ENCODE results near the gene GDF10. TPM values are rescaled to one million over a fixed set of nuclear protein-coding genes. Genes with fewer than 3 reads are reported as not detected.

The GDF10 gene
- total RNA-seq, 4 donors from 2014 or later: 0.29 to 12.6 (median 0.57) TPM

DNA sequence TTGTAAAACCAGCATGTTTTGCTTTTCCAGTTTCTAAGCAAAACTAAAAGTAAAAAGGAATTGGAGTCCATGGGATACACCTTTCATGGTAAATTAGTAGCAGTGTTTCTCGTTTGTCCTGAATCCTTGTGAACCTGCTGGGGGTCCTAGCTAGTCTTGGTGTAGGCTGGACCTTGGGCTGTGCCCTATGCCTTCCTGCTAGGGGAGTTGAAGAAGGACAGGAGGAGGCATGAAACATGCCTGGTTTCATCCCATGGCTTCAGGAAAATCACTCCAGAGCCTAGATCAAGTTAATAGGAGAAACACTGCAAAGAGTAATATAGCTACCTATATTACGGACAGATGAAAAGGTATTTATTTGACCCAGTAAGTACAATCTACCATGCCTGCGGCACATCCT, 41.1 kb upstream of the GDF10 start:
- Histone ChIP-seq H3K27me3 (peaks cover 0 to 24% (median 0%) of the 10 kb centered on the region in 4 donors), H3K4me3 (no peak overlapping the region), H3K9me3 (no peaks in the 10 kb centered on the region), H3K4me1 (no peaks in the 10 kb centered on the region), H3K27ac (no peak overlapping the region), H3K36me3 (no peaks in the 10 kb centered on the region)
- no peak for DNase-seq
- intact Hi-C loops (cut with DNase I): no loop called here
- 88 to 94% methylated on average over 3 of the region's 3 CpGs for whole genome bisulfite sequencing, 2 donors
- no peak for TF ChIP-seq POLR2A (IDR thresholded peaks at IDR 0.05)
- TF ChIP-seq, protein P1, sequence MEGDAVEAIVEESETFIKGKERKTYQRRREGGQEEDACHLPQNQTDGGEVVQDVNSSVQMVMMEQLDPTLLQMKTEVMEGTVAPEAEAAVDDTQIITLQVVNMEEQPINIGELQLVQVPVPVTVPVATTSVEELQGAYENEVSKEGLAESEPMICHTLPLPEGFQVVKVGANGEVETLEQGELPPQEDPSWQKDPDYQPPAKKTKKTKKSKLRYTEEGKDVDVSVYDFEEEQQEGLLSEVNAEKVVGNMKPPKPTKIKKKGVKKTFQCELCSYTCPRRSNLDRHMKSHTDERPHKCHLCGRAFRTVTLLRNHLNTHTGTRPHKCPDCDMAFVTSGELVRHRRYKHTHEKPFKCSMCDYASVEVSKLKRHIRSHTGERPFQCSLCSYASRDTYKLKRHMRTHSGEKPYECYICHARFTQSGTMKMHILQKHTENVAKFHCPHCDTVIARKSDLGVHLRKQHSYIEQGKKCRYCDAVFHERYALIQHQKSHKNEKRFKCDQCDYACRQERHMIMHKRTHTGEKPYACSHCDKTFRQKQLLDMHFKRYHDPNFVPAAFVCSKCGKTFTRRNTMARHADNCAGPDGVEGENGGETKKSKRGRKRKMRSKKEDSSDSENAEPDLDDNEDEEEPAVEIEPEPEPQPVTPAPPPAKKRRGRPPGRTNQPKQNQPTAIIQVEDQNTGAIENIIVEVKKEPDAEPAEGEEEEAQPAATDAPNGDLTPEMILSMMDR (IDR thresholded peaks at IDR 0.05): no peak

DNA sequence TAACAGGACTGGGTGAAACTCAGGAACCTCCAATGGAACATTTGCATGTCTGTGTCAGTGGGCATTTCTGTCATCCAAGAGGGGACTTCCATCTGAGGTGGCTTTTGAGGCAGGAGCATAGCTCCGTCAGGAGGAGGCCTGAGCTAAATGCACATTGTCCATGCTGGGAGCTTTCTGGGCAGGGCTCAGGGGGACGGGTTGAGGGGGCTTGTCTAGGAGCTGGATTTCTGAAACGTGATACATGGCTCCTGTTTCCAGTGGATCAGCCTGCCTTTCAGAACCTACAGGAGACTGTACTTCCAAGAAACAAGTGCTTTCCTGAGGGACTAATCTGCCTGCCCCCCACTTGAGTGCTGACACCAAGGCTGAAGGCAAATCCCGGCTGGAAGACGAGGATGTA, 40.5 kb upstream of the GDF10 start:
- intact Hi-C loops (cut with DNase I): no loop called here
- WGBS, 2 donors: 70 to 74% methylated on average over 4 to 5 of the region's 5 CpGs
- peaks cover 0 to 27% (median 0%) of the 10 kb centered on the region in 4 donors for H3K27me3 ChIP-seq
- H3K4me3 ChIP-seq: no peak overlapping the region
- H3K36me3 ChIP-seq: no peaks in the 10 kb centered on the region
- no peak for TF ChIP-seq POLR2A (IDR thresholded peaks at IDR 0.05)
- TF ChIP-seq, protein P1 (IDR thresholded peaks at IDR 0.05): no peak
- H3K4me1 ChIP-seq: no peaks in the 10 kb centered on the region
- no peak for DNase-seq
- no peaks in the 10 kb centered on the region for H3K9me3 ChIP-seq
- no peak overlapping the region for H3K27ac ChIP-seq

DNA sequence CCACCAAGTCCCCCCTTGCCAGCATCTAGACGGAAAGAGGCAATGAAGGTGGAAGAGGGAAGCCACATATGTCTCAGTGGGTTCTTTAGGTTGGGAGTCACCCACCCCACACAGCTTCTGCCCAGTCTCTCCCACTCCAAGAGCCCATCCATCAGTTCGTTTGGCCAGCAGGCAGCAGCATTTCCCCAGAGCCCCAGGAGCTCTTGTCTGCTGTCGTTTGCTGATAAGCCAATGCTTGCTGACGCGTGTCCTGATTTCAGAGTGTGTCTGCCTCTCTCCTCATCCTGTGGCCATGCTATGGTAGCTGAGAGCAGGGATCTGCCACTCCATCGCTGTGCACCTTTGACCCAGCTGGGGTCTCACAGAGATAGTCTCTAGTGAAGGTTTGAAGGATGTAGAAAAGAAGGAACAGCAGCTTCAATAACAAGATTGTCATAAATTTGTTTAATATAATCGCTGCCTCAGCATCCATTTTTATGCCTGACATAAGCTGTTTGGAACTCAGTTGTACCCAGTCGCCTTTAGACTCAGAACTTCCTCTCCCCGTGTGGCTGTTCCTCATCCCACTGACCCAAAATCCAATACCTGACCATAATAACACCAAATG, 39.4 kb upstream of the GDF10 start:
- H3K4me3 ChIP-seq: no peak overlapping the region
- no peaks in the 10 kb centered on the region for H3K36me3 ChIP-seq
- no peaks in the 10 kb centered on the region for H3K9me3 ChIP-seq
- H3K27ac ChIP-seq: no peak overlapping the region
- intact Hi-C loops (cut with DNase I): no loop called here
- DNase-seq: no peak
- H3K27me3 ChIP-seq: peaks cover 0 to 30% (median 0%) of the 10 kb centered on the region in 4 donors
- TF ChIP-seq POLR2A (IDR thresholded peaks at IDR 0.05): no peak
- TF ChIP-seq, protein P1 (IDR thresholded peaks at IDR 0.05): no peak
- WGBS, 2 donors: 57 to 58% methylated on average over 8 to 9 of the region's 9 CpGs
- no peaks in the 10 kb centered on the region for H3K4me1 ChIP-seq

DNA sequence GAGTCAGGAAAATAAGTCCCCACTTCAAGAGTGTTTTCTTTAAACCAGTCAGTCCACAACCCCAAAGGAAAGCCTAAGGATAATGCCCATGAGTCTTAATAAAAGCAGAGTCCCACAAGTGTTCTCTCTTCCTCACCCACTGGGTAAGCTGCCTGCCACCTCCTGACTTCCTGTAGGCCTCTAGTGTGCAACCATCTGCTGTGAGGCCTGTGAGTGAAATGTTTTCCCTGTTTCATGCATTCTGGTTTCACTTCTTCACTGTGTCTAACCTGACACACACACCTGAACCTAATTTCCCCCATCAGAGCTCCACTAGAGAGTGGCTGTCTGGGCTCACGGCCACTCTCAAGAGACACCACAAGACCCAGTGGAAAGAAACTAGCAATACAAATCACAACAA, 38.9 kb upstream of the GDF10 start:
- Histone ChIP-seq H3K4me3 (no peak overlapping the region), H3K27ac (no peak overlapping the region), H3K36me3 (no peaks in the 10 kb centered on the region), H3K9me3 (no peaks in the 10 kb centered on the region), H3K4me1 (no peaks in the 10 kb centered on the region), H3K27me3 (peaks cover 0 to 30% (median 0%) of the 10 kb centered on the region in 4 donors)
- no peak for DNase-seq
- no peak for TF ChIP-seq POLR2A (IDR thresholded peaks at IDR 0.05)
- TF ChIP-seq, protein P1 (IDR thresholded peaks at IDR 0.05): no peak
- 57 to 100% methylated on average over 1 of the region's 1 CpG for WGBS, 2 donors
- intact Hi-C loops (cut with DNase I): no loop called here

DNA sequence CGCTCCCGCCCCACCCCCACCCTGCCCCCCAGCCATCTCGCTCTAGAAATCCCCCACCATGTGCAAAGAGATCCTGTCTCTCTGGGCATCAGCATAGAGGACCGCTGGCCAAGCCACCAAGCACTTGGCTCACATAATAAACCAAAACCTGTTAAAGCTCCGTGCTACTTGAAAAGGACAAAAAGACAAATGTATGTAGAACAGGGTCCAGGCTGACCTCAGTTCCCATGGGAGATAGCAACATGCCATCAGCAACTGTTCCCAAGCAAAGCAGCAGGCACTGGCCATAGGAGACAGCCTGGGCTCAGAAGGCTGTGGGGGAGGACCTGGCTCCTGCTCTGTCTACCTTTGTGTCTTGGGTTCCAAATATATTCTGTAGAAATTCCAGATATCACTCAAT, 38.4 kb upstream of the GDF10 start:
- no peak overlapping the region for H3K27ac ChIP-seq
- H3K27me3 ChIP-seq: peaks cover 0 to 30% (median 0%) of the 10 kb centered on the region in 4 donors
- no peak overlapping the region for H3K4me3 ChIP-seq
- no peak for DNase-seq
- WGBS, 2 donors: 57 to 65% methylated on average over 1 to 4 of the region's 5 CpGs
- TF ChIP-seq, protein P1 (IDR thresholded peaks at IDR 0.05): no peak
- no peak for TF ChIP-seq POLR2A (IDR thresholded peaks at IDR 0.05)
- H3K36me3 ChIP-seq: no peaks in the 10 kb centered on the region
- H3K9me3 ChIP-seq: no peaks in the 10 kb centered on the region
- H3K4me1 ChIP-seq: no peaks in the 10 kb centered on the region
- intact Hi-C loops (cut with DNase I): no loop called here

Measured in esophagus squamous epithelium (tissue), 5 donors.